T-cell (primary cell): ENCODE measurements around the gene DTNB. TPM values are rescaled to one million over a fixed set of nuclear protein-coding genes. Genes with fewer than 3 reads are reported as not detected.

ENCODE experiments used
- ATAC-seq, 4 experiments: fragments of 200-7000 bp in 3 of 4; fragments of 150-1000 bp in 1 of 4; cut with Tn5 transposase; replicated peaks in 1 of 4; 1 replicate in 3 of 4; 2 replicates in 1 of 4; pipeline ENCODE4 v1.10.0; 2021; ENCODE audit warnings: moderate library complexity in 3 of 4, mild to moderate bottlenecking in 2 of 4, moderate number of reproducible peaks in 1 of 4
- CTCF ChIA-PET, 2 donors: fragments of 300-600 bp; sonication (Branson Sonifier 250); formaldehyde crosslinking; loops; one replicate each; lab custom pipeline; 2022; ENCODE audit warnings: antibody characterized with exemption in 2 of 2; lab: Charles Lee
- POLR2A ChIA-PET, 2 donors: fragments of 300-600 bp; sonication (Branson Sonifier 250); formaldehyde crosslinking; loops; one replicate each; lab custom pipeline; 2022; ENCODE audit warnings: antibody characterized with exemption in 2 of 2; lab: Charles Lee
- DNase-seq, 35 experiments: peaks; one replicate each; pipeline versions ENCODE4 v3.0.0 to v3.0.0-alpha.2; 2013 to 2023
- H3K27ac ChIP-seq: one replicate; pipeline ENCODE4 v1.5.1; 2013; ENCODE audit warnings: low read length
- H3K27me3 ChIP-seq, 2 experiments: replicated peaks in 1 of 2; 1 replicate in 1 of 2; 2 replicates in 1 of 2; pipeline versions ENCODE4 v1.6.1 to v1.7.0; 2013; ENCODE audit warnings: low read length in 1 of 2, mixed read lengths in 1 of 2; ENCODE audit not compliant: control insufficient read depth in 2 of 2, insufficient read depth in 2 of 2; ENCODE audit errors: extremely low read depth in 1 of 2
- H3K36me3 ChIP-seq, 2 donors: 1 replicate in 1 of 2; 2 replicates in 1 of 2; pipeline versions ENCODE4 v1.6.1 to v1.7.0; 2013; ENCODE audit warnings: low read length in 1 of 2; ENCODE audit not compliant: control insufficient read depth in 2 of 2, insufficient read depth in 1 of 2; ENCODE audit errors: extremely low read depth in 1 of 2
- H3K4me1 ChIP-seq, 2 experiments: 1 replicate in 1 of 2; 2 replicates in 1 of 2; pipeline versions ENCODE4 v1.6.1 to v1.7.0; 2013; ENCODE audit warnings: low read length in 2 of 2, mixed read lengths in 1 of 2; ENCODE audit not compliant: insufficient read depth in 2 of 2, control insufficient read depth in 1 of 2; ENCODE audit errors: extremely low read depth in 1 of 2
- H3K4me3 ChIP-seq, 2 donors: 1 replicate in 1 of 2; 2 replicates in 1 of 2; pipeline versions ENCODE4 v1.5.1 to v1.7.0; 2013; ENCODE audit warnings: mild to moderate bottlenecking in 2 of 2, low read length in 1 of 2, moderate library complexity in 1 of 2; ENCODE audit not compliant: control insufficient read depth in 1 of 2; ENCODE audit errors: extremely low read depth in 1 of 2
- H3K9me3 ChIP-seq: 2 replicates; pipeline ENCODE4 v1.7.0; 2013
- H3K27ac Mint-ChIP-seq, 2 donors: one replicate each; pipeline ENCODE4 v1.8.0; 2020 to 2021; ENCODE audit warnings: mild to moderate bottlenecking in 2 of 2, mixed read lengths in 2 of 2
- H3K27me3 Mint-ChIP-seq, 2 donors: one replicate each; pipeline ENCODE4 v1.8.0; 2021 to 2022; ENCODE audit warnings: mixed read lengths in 2 of 2
- H3K36me3 Mint-ChIP-seq: one replicate; pipeline ENCODE4 v1.8.0; 2021; ENCODE audit warnings: mixed read lengths
- H3K4me1 Mint-ChIP-seq, 3 donors: one replicate each; pipeline ENCODE4 v1.8.0; 2020 to 2022; ENCODE audit warnings: mixed read lengths in 3 of 3, mild to moderate bottlenecking in 1 of 3
- H3K4me3 Mint-ChIP-seq, 3 donors: one replicate each; pipeline ENCODE4 v1.8.0; 2020 to 2022; ENCODE audit warnings: mild to moderate bottlenecking in 3 of 3, mixed read lengths in 3 of 3, moderate library complexity in 3 of 3
- H3K9me3 Mint-ChIP-seq, 3 donors: one replicate each; pipeline ENCODE4 v1.8.0; 2020 to 2022; ENCODE audit warnings: mixed read lengths in 3 of 3
- WGBS: methylation state at CpG from one replicate; pipeline ENCODE4 v1.1.5; 2013; ENCODE audit warnings: missing lambda C conversion rate; ENCODE audit not compliant: insufficient coverage; 5-methylcytosine and 5-hydroxymethylcytosine counted together
- total RNA-seq, 35 experiments: library from RNA in 6 of 35; stranded (reverse) in 6 of 35; fragments of 120-200 nt in 1 of 35; gene quantifications; one replicate each; pipeline versions ENCODE4 v1.2.1 to v1.2.4 and lab custom pipeline; 2013 to 2026

The DTNB gene
- total RNA-seq, 5 donors from 2014 or later (not counting 1 experiment from before 2014, with no cell fraction given): 33.4 to 45.7 (median 39.6) TPM

DNA sequence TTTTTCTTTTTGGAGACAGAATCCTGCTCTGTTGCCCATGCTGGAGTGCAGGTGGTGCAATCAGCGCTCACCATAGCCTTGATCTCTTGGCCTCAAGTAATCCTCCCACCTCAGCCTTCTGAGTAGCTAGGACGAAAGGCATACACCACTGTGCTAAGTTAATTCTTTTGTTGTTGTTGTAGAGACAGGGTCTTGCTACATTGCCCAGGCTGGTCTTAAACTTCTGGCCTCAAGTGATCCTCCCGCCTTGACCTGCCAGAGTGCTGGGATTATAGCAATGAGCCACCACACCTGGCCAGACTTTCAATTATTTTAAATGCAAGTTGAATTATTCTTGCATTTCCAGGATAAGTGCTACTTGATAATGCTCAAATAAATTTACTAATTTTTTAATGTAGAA, 126.5 kb downstream of the DTNB start:
- no peaks in the 10 kb centered on the region for H3K9me3 Mint-ChIP-seq
- no peaks in the 10 kb centered on the region for H3K4me1 Mint-ChIP-seq
- no peak overlapping the region for H3K27ac Mint-ChIP-seq
- CTCF ChIA-PET: interaction anchor here in 1 of 2 donors (0.5 kb wide), 1 partner anchor 41 kb away, joined by 4 read pairs; no protein-coding TSS in a partner anchor
- Histone ChIP-seq H3K4me1 (no peaks in the 10 kb centered on the region), H3K36me3 (peaks cover 0 to 2% of the 10 kb centered on the region in 2 donors), H3K9me3 (no peaks in the 10 kb centered on the region), H3K27ac (no peak overlapping the region), H3K4me3 (no peak overlapping the region), H3K27me3 (no peaks in the 10 kb centered on the region)
- no peaks in the 10 kb centered on the region for H3K36me3 Mint-ChIP-seq
- POLR2A ChIA-PET: no interaction called here
- WGBS: no CpG with 5 or more reads among the region's 3 CpGs
- H3K4me3 Mint-ChIP-seq: no peak overlapping the region
- no peaks in the 10 kb centered on the region for H3K27me3 Mint-ChIP-seq
- DNase-seq: no peak
- no peak for ATAC-seq

DNA sequence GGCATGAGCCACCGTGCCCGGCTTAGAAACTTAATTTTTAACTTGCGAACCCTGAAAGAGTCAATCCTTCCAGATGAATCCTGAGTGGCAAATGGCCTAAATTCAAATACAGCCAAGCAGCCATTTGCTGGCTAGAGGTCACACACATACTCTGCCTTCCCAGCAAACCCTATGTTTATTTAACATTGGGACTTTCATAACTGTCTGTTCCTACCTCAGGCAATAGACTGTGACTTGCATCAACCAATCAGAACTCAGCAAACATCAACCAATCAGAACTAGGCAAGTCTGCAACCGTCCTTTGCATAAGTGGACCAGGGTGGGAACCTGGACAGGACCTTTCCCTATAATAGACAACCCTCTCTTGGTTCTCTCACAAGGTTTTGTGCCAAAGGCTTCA, 127.5 kb downstream of the DTNB start:
- ChIA-PET POLR2A (no interaction called here), CTCF (no interaction called here)
- Histone ChIP-seq H3K4me3 (no peak overlapping the region), H3K27ac (no peak overlapping the region), H3K36me3 (peaks cover 0 to 2% of the 10 kb centered on the region in 2 donors), H3K4me1 (no peaks in the 10 kb centered on the region), H3K27me3 (no peaks in the 10 kb centered on the region), H3K9me3 (no peaks in the 10 kb centered on the region)
- no peak overlapping the region for H3K4me3 Mint-ChIP-seq
- no peak for ATAC-seq
- no peaks in the 10 kb centered on the region for H3K36me3 Mint-ChIP-seq
- no peaks in the 10 kb centered on the region for H3K9me3 Mint-ChIP-seq
- 100% methylated on average over 4 of the region's 4 CpGs for WGBS
- H3K27me3 Mint-ChIP-seq: no peaks in the 10 kb centered on the region
- no peak overlapping the region for H3K27ac Mint-ChIP-seq
- no peak for DNase-seq
- no peaks in the 10 kb centered on the region for H3K4me1 Mint-ChIP-seq

DNA sequence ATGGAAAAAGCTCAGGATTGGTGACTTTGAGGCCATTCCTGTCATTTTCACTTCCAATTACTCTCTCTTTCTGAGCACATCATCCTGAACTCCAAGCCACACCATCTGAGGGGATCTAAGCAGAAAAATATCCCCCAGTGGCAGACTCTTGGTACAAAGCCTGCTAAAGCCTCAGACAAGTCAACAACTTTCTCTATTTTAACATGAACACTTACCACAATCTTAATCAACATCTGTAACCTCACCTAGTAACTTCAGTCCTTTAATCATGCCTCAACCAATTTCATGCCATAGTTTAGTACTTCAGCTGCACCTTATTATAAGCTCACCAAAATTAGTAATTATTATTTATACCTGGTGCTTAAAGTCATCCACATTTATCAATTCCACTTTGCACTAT, 128.9 kb downstream of the DTNB start:
- peaks cover 0 to 2% of the 10 kb centered on the region in 2 donors for H3K36me3 ChIP-seq
- no peaks in the 10 kb centered on the region for H3K9me3 Mint-ChIP-seq
- no peak overlapping the region for H3K27ac Mint-ChIP-seq
- H3K36me3 Mint-ChIP-seq: no peaks in the 10 kb centered on the region
- H3K4me3 Mint-ChIP-seq: no peak overlapping the region
- POLR2A ChIA-PET: no interaction called here
- H3K4me1 Mint-ChIP-seq: no peaks in the 10 kb centered on the region
- no peaks in the 10 kb centered on the region for H3K9me3 ChIP-seq
- H3K4me3 ChIP-seq: no peak overlapping the region
- H3K27me3 Mint-ChIP-seq: no peaks in the 10 kb centered on the region
- CTCF ChIA-PET: no interaction called here
- no peak overlapping the region for H3K27ac ChIP-seq
- ATAC-seq: no peak
- no peaks in the 10 kb centered on the region for H3K4me1 ChIP-seq
- H3K27me3 ChIP-seq: no peaks in the 10 kb centered on the region
- no peak for DNase-seq

GRCh38 chr2:25543939-25544338, 129.4 kb downstream of the DTNB start:
- Mint-ChIP-seq H3K36me3 (no peaks in the 10 kb centered on the region), H3K9me3 (no peaks in the 10 kb centered on the region), H3K4me3 (no peak overlapping the region), H3K27ac (no peak overlapping the region), H3K4me1 (no peaks in the 10 kb centered on the region), H3K27me3 (no peaks in the 10 kb centered on the region)
- ATAC-seq: no peak
- Histone ChIP-seq H3K9me3 (no peaks in the 10 kb centered on the region), H3K4me1 (no peaks in the 10 kb centered on the region), H3K27ac (no peak overlapping the region), H3K36me3 (peaks cover 0 to 2% of the 10 kb centered on the region in 2 donors), H3K4me3 (no peak overlapping the region), H3K27me3 (no peaks in the 10 kb centered on the region)
- POLR2A ChIA-PET: no interaction called here
- CTCF ChIA-PET: no interaction called here
- WGBS: 90% methylated on average over 10 of the region's 10 CpGs
- no peak for DNase-seq

GRCh38 chr2:25541378-25541777, 132.0 kb downstream of the DTNB start:
- H3K9me3 ChIP-seq: no peaks in the 10 kb centered on the region
- POLR2A ChIA-PET: no interaction called here
- DNase-seq (no peak), ATAC-seq (no peak)
- no peaks in the 10 kb centered on the region for H3K36me3 ChIP-seq
- Mint-ChIP-seq H3K27ac (no peak overlapping the region), H3K27me3 (no peaks in the 10 kb centered on the region), H3K4me1 (no peaks in the 10 kb centered on the region), H3K36me3 (peaks cover 5% of the 10 kb centered on the region), H3K4me3 (no peak overlapping the region), H3K9me3 (no peaks in the 10 kb centered on the region)
- no peak overlapping the region for H3K4me3 ChIP-seq
- H3K4me1 ChIP-seq: no peaks in the 10 kb centered on the region
- CTCF ChIA-PET: no interaction called here
- no peaks in the 10 kb centered on the region for H3K27me3 ChIP-seq
- WGBS: no CpG with 5 or more reads among the region's 10 CpGs
- H3K27ac ChIP-seq: no peak overlapping the region

DNA sequence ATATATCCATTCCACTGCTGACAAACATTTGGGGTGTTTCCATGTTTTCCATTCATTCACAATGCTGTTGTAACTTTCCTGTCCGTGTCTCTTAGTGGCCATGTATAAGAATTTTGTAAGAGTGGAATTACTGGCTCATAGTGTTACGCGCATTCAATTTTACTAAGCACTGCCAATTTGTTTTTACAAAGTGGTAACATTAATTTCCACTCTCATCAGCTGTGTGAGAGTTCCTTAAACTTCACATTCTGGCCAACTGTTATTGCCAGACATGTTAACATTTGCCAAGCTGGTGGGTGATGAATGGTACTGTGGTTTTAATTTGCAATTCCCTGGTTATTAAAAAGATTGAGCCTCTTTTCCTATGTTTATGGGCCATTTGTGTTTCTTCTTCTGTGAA, 134.2 kb downstream of the DTNB start:
- Histone ChIP-seq H3K36me3 (peaks cover 2 to 6% of the 10 kb centered on the region in 2 donors), H3K4me3 (no peak overlapping the region), H3K27ac (no peak overlapping the region), H3K4me1 (no peaks in the 10 kb centered on the region), H3K9me3 (no peaks in the 10 kb centered on the region), H3K27me3 (no peaks in the 10 kb centered on the region)
- no peaks in the 10 kb centered on the region for H3K9me3 Mint-ChIP-seq
- DNase-seq: no peak
- H3K4me3 Mint-ChIP-seq: no peak overlapping the region
- no CpG with 5 or more reads among the region's 3 CpGs for WGBS
- no peaks in the 10 kb centered on the region for H3K27me3 Mint-ChIP-seq
- no peaks in the 10 kb centered on the region for H3K4me1 Mint-ChIP-seq
- ChIA-PET POLR2A (no interaction called here), CTCF (no interaction called here)
- no peak overlapping the region for H3K27ac Mint-ChIP-seq
- H3K36me3 Mint-ChIP-seq: peaks cover 7% of the 10 kb centered on the region
- ATAC-seq: no peak

- peaks cover 9% of the 10 kb centered on the region for H3K36me3 Mint-ChIP-seq
- Histone ChIP-seq H3K27ac (no peak overlapping the region), H3K36me3 (peaks cover 2 to 6% of the 10 kb centered on the region in 2 donors), H3K27me3 (no peaks in the 10 kb centered on the region), H3K4me3 (no peak overlapping the region), H3K9me3 (no peaks in the 10 kb centered on the region), H3K4me1 (no peaks in the 10 kb centered on the region)
- no peaks in the 10 kb centered on the region for H3K9me3 Mint-ChIP-seq
- H3K4me1 Mint-ChIP-seq: no peaks in the 10 kb centered on the region
- DNase-seq (no peak), ATAC-seq (no peak)
- no peak overlapping the region for H3K4me3 Mint-ChIP-seq
- H3K27me3 Mint-ChIP-seq: no peaks in the 10 kb centered on the region
- ChIA-PET POLR2A (no interaction called here), CTCF (no interaction called here)
- WGBS: no CpG with 5 or more reads among the region's 2 CpGs
- no peak overlapping the region for H3K27ac Mint-ChIP-seq
Measured at GRCh38 chr2:25537526-25537925, 135.9 kb downstream of the DTNB start.
